H9 (cell line): ENCODE data around the gene NT5DC3. TPM values are rescaled to one million over a fixed set of nuclear protein-coding genes. Genes with fewer than 3 reads are reported as not detected.

ENCODE experiments used
- DNase-seq: peaks from one replicate; pipeline ENCODE4 v3.0.0-alpha.2; 2017
- H2AFZ ChIP-seq: one replicate; pipeline ENCODE4 v1.6.1; 2013; ENCODE audit warnings: mild to moderate bottlenecking, low read length, control low read depth, moderate library complexity
- H2AK5ac ChIP-seq: 2 replicates; pipeline ENCODE4 v1.6.1; 2013; ENCODE audit warnings: low read length, control low read depth, mixed read lengths; ENCODE audit not compliant: insufficient read length
- H2BK120ac ChIP-seq: one replicate; pipeline ENCODE4 v1.6.1; 2013; ENCODE audit warnings: low read depth, mild to moderate bottlenecking, low read length, control low read depth, inconsistent platforms; ENCODE audit not compliant: poor library complexity, severe bottlenecking
- H2BK12ac ChIP-seq: 2 replicates; pipeline ENCODE4 v1.6.1; 2013; ENCODE audit warnings: low read length, control low read depth, mixed read lengths, low read depth; ENCODE audit not compliant: insufficient read length
- H2BK15ac ChIP-seq: 2 replicates; pipeline ENCODE4 v1.6.1; 2013; ENCODE audit warnings: low read depth, low read length, control low read depth
- H2BK20ac ChIP-seq: one replicate; pipeline ENCODE4 v1.6.1; 2013; ENCODE audit warnings: low read depth, mild to moderate bottlenecking, low read length, control low read depth, inconsistent platforms; ENCODE audit not compliant: poor library complexity, severe bottlenecking
- H2BK5ac ChIP-seq: 2 replicates; pipeline ENCODE4 v1.6.1; 2013; ENCODE audit warnings: low read length, control low read depth, mixed read lengths; ENCODE audit not compliant: insufficient read length
- H3K14ac ChIP-seq: 2 replicates; pipeline ENCODE4 v1.6.1; 2013; ENCODE audit warnings: low read length, control low read depth; ENCODE audit not compliant: insufficient read depth
- H3K18ac ChIP-seq: 2 replicates; pipeline ENCODE4 v1.6.1; 2013; ENCODE audit warnings: low read depth, mild to moderate bottlenecking, mixed read lengths, low read length, control low read depth; ENCODE audit not compliant: insufficient read length
- H3K23ac ChIP-seq: 2 replicates; pipeline ENCODE4 v1.6.1; 2013; ENCODE audit warnings: low read length, control low read depth, mixed read lengths, low read depth; ENCODE audit not compliant: insufficient read length
- H3K23me2 ChIP-seq: 2 replicates; pipeline ENCODE4 v1.6.1; 2013; ENCODE audit warnings: low read depth, mild to moderate bottlenecking, mixed read lengths, low read length, control low read depth; ENCODE audit not compliant: insufficient read length, poor library complexity, severe bottlenecking
- H3K27ac ChIP-seq: 2 replicates; pipeline ENCODE4 v1.5.1; 2013; ENCODE audit warnings: low read length, control low read depth, mixed read lengths, low read depth; ENCODE audit not compliant: insufficient read length
- H3K27me3 ChIP-seq: 2 replicates; pipeline ENCODE4 v1.6.1; 2013; ENCODE audit warnings: low read length, control low read depth, inconsistent platforms; ENCODE audit not compliant: insufficient read depth
- H3K4ac ChIP-seq: 2 replicates; pipeline ENCODE4 v1.6.1; 2013; ENCODE audit warnings: low read depth, mild to moderate bottlenecking, control low read depth, inconsistent platforms, low read length, moderate library complexity
- H3K4me1 ChIP-seq: 2 replicates; pipeline ENCODE4 v1.6.1; 2013; ENCODE audit warnings: low read length, control low read depth, inconsistent platforms; ENCODE audit not compliant: insufficient read depth
- H3K4me2 ChIP-seq: 2 replicates; pipeline ENCODE4 v1.6.1; 2013; ENCODE audit warnings: low read length, control low read depth, mixed read lengths; ENCODE audit not compliant: insufficient read length, insufficient read depth
- H3K56ac ChIP-seq: 2 replicates; pipeline ENCODE4 v1.6.1; 2013; ENCODE audit warnings: low read depth, mild to moderate bottlenecking, mixed read lengths, low read length, control low read depth; ENCODE audit not compliant: insufficient read length
- H3K79me1 ChIP-seq: 2 replicates; pipeline ENCODE4 v1.6.1; 2013; ENCODE audit warnings: low read depth, mild to moderate bottlenecking, moderate library complexity, low read length, control low read depth, inconsistent platforms; ENCODE audit not compliant: insufficient read depth, poor library complexity, severe bottlenecking
- H3K79me2 ChIP-seq: 2 replicates; pipeline ENCODE4 v1.6.1; 2013; ENCODE audit warnings: low read length, control low read depth, inconsistent platforms; ENCODE audit not compliant: insufficient read depth
- H3K9ac ChIP-seq: 2 replicates; pipeline ENCODE4 v1.6.1; 2013; ENCODE audit warnings: low read length, control low read depth, mixed read lengths; ENCODE audit not compliant: insufficient read length; ENCODE audit errors: extremely low read depth
- H3K9me3 ChIP-seq: one replicate; pipeline ENCODE4 v1.6.1; 2013; ENCODE audit warnings: low read depth, low read length, inconsistent platforms; ENCODE audit not compliant: control insufficient read depth
- H3T11ph ChIP-seq: one replicate; pipeline ENCODE4 v1.6.1; 2013; ENCODE audit warnings: mild to moderate bottlenecking, low read length, control low read depth, inconsistent platforms
- H4K20me1 ChIP-seq: one replicate; pipeline ENCODE4 v1.6.1; 2013; ENCODE audit not compliant: control insufficient read depth, insufficient read length, insufficient read depth
- H4K5ac ChIP-seq: 2 replicates; pipeline ENCODE4 v1.6.1; 2013; ENCODE audit warnings: low read depth, mild to moderate bottlenecking, mixed read lengths, low read length, control low read depth; ENCODE audit not compliant: insufficient read length
- H4K8ac ChIP-seq: replicated peaks from 2 replicates; pipeline ENCODE4 v1.6.1; 2013; ENCODE audit warnings: low read length, control low read depth, mixed read lengths, low read depth; ENCODE audit not compliant: insufficient read length
- H4K91ac ChIP-seq: 2 replicates; pipeline ENCODE4 v1.6.1; 2013; ENCODE audit warnings: low read depth, mild to moderate bottlenecking, moderate library complexity, mixed read lengths, low read length, control low read depth; ENCODE audit not compliant: insufficient read length
- H3K27ac Mint-ChIP-seq, 3 experiments: 2 replicates in 2 of 3; 3 replicates in 1 of 3; pipeline ENCODE4 v1.8.0; 2020 to 2021; ENCODE audit warnings: mixed read lengths in 3 of 3, mild to moderate bottlenecking in 1 of 3, moderate library complexity in 1 of 3
- H3K27me3 Mint-ChIP-seq: 2 replicates; pipeline ENCODE4 v1.8.0; 2021; ENCODE audit warnings: low read depth, mild to moderate bottlenecking, moderate library complexity, mixed read lengths
- H3K36me3 Mint-ChIP-seq, 3 experiments: 2 replicates in 2 of 3; 3 replicates in 1 of 3; pipeline ENCODE4 v1.8.0; 2020 to 2021; ENCODE audit warnings: low read depth in 3 of 3, mixed read lengths in 3 of 3; ENCODE audit not compliant: insufficient read depth in 1 of 3
- H3K4me1 Mint-ChIP-seq, 2 experiments: 2 replicates each; pipeline ENCODE4 v1.8.0; 2020; ENCODE audit warnings: mixed read lengths in 2 of 2
- H3K4me3 Mint-ChIP-seq, 2 experiments: 2 replicates in 1 of 2; 3 replicates in 1 of 2; pipeline ENCODE4 v1.8.0; 2020 to 2021; ENCODE audit warnings: mild to moderate bottlenecking in 2 of 2, mixed read lengths in 2 of 2, moderate library complexity in 1 of 2
- H3K9me3 Mint-ChIP-seq, 2 experiments: 2 replicates in 1 of 2; 3 replicates in 1 of 2; pipeline ENCODE4 v1.8.0; 2020; ENCODE audit warnings: mild to moderate bottlenecking in 2 of 2, mixed read lengths in 2 of 2, moderate library complexity in 1 of 2
- WGBS: extraction: QIAGEN DNeasy Blood & Tissue Kit; methylation state at CpG from one replicate; pipeline ENCODE4 v1.1.7; 2013; ENCODE audit warnings: missing lambda C conversion rate, low lambda C conversion rate, mixed read lengths; ENCODE audit not compliant: insufficient read length; ENCODE audit errors: extremely low coverage; 5-methylcytosine and 5-hydroxymethylcytosine counted together
- total RNA-seq: library from RNA; stranded (reverse); gene quantifications from 2 replicates; pipeline ENCODE4 v1.2.1, GENCODE V29; 2021
- TF ChIP-seq, protein P1 (sequence below): fragments of 200-600 bp; sonication (generic); conservative IDR thresholded peaks from 3 replicates; pipeline ENCODE4 v1.8.0; 2021; ENCODE audit warnings: antibody characterized with exemption, mild to moderate bottlenecking

NT5DC3 gene
- total RNA-seq, 1 experiment from 2014 or later, result 13.6 TPM

DNA sequence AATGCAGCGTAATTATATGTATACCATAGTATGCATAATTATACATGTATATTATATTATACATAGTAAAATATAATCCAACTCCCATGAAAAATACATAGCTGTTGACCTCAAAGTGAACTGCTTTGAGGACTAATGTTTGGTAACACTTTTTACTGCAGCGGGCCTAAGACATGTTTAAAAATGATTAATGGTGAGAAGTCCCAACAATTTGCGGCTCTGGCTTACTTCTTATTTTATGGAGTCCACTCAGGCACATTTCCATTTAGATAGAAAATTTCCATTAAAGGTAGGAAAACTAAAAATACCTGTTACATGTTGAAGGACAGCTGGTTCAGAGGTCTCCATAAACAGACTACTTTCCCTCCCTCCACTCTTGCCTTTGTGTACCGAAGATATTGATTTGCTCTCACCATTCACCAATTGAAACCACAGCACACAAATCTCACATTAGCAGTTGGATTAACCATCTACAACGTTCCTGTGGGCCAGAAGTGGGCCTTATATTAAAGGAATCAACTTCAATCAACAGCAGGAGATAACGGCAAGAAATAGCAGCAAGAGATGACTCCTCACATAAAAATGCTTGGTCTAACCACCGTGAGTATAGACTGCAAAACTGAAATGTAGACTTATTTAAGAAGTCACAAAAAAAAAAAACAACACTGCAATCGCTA is 14.1 kb upstream of the NT5DC3 start:
- H2BK15ac ChIP-seq, result no peak overlapping the region
- no peak overlapping the region for H3K27ac ChIP-seq
- H3K27me3 Mint-ChIP-seq, result no peaks in the 10 kb centered on the region; the same call in none of the 2 replicates
- no peak overlapping the region for H4K91ac ChIP-seq
- H4K20me1 ChIP-seq, result no peaks in the 10 kb centered on the region
- H4K8ac ChIP-seq, result no peak overlapping the region
- no peak overlapping the region for H3K23ac ChIP-seq
- no peak overlapping the region for H2BK20ac ChIP-seq
- H4K5ac ChIP-seq, result no peak overlapping the region
- peaks cover 3 to 4% of the 10 kb centered on the region in 2 experiments; a peak in 3 of 4 replicates for H3K4me1 Mint-ChIP-seq
- H3K36me3 Mint-ChIP-seq, result no peaks in the 10 kb centered on the region
- no peak overlapping the region for H3K4me3 Mint-ChIP-seq
- H3K27me3 ChIP-seq, result no peaks in the 10 kb centered on the region
- H3K27ac Mint-ChIP-seq, result no peak overlapping the region
- no peak overlapping the region for H2AFZ ChIP-seq
- no peaks in the 10 kb centered on the region for H3K79me2 ChIP-seq
- H3K4me2 ChIP-seq, result no peak overlapping the region
- H3K14ac ChIP-seq, result no peak overlapping the region
- no peak overlapping the region for H2BK12ac ChIP-seq
- no peak overlapping the region for H3K56ac ChIP-seq
- no peak overlapping the region for H3T11ph ChIP-seq
- H3K9ac ChIP-seq, result no peak overlapping the region
- H2AK5ac ChIP-seq, result no peak overlapping the region
- H3K4ac ChIP-seq, result no peak overlapping the region
- no peak overlapping the region for H2BK5ac ChIP-seq
- DNase-seq, result no peak
- no peaks in the 10 kb centered on the region for H3K23me2 ChIP-seq
- TF ChIP-seq, protein P1, sequence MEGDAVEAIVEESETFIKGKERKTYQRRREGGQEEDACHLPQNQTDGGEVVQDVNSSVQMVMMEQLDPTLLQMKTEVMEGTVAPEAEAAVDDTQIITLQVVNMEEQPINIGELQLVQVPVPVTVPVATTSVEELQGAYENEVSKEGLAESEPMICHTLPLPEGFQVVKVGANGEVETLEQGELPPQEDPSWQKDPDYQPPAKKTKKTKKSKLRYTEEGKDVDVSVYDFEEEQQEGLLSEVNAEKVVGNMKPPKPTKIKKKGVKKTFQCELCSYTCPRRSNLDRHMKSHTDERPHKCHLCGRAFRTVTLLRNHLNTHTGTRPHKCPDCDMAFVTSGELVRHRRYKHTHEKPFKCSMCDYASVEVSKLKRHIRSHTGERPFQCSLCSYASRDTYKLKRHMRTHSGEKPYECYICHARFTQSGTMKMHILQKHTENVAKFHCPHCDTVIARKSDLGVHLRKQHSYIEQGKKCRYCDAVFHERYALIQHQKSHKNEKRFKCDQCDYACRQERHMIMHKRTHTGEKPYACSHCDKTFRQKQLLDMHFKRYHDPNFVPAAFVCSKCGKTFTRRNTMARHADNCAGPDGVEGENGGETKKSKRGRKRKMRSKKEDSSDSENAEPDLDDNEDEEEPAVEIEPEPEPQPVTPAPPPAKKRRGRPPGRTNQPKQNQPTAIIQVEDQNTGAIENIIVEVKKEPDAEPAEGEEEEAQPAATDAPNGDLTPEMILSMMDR, result no peak
- H3K18ac ChIP-seq, result no peak overlapping the region
- H2BK120ac ChIP-seq, result no peak overlapping the region
- H3K9me3 ChIP-seq, result no peaks in the 10 kb centered on the region
- no peaks in the 10 kb centered on the region for H3K79me1 ChIP-seq
- WGBS, result no CpG with 5 or more reads among the region's 8 CpGs
- no peaks in the 10 kb centered on the region for H3K4me1 ChIP-seq
- H3K9me3 Mint-ChIP-seq, result no peaks in the 10 kb centered on the region
